GM19099 (cell line): ENCODE data around the gene DLG2.

Source experiments
- POLR2A ChIP-seq: IDR thresholded peaks from 3 replicates; pipeline ENCODE4 v1.6.1; 2011; ENCODE audit warnings: low read depth; ENCODE audit not compliant: insufficient read length; ENCODE audit errors: extremely low read depth

The DLG2 gene

GRCh38 chr11:84455691-84456090 lies 1171.5 kb downstream of the DLG2 start:
- TF ChIP-seq POLR2A: no peak

- no peak for TF ChIP-seq POLR2A
Observed at GRCh38 chr11:84452211-84452610, 1174.9 kb downstream of the DLG2 start.

- no peak for TF ChIP-seq POLR2A
Observed at GRCh38 chr11:84438565-84438964, 1188.6 kb downstream of the DLG2 start.

- no peak for TF ChIP-seq POLR2A
Observed at GRCh38 chr11:84437071-84437980, 1189.8 kb downstream of the DLG2 start.

GRCh38 chr11:84430661-84431060 lies 1196.5 kb downstream of the DLG2 start:
- no peak for TF ChIP-seq POLR2A

GRCh38 chr11:84425673-84426072 lies 1201.5 kb downstream of the DLG2 start:
- no peak for TF ChIP-seq POLR2A

GRCh38 chr11:84420271-84420670 lies 1206.9 kb downstream of the DLG2 start:
- TF ChIP-seq POLR2A: no peak

- no peak for TF ChIP-seq POLR2A
Observed at GRCh38 chr11:84419616-84420015, 1207.5 kb downstream of the DLG2 start.

GRCh38 chr11:84414920-84415319 lies 1212.2 kb downstream of the DLG2 start:
- no peak for TF ChIP-seq POLR2A

GRCh38 chr11:84413549-84413948 lies 1213.6 kb downstream of the DLG2 start:
- TF ChIP-seq POLR2A: no peak

- no peak for TF ChIP-seq POLR2A
Observed at GRCh38 chr11:84412862-84413261, 1214.3 kb downstream of the DLG2 start.

- TF ChIP-seq POLR2A: no peak
Observed at GRCh38 chr11:84408946-84409411, 1218.2 kb downstream of the DLG2 start.

- TF ChIP-seq POLR2A: no peak
Observed at GRCh38 chr11:84407091-84407490, 1220.1 kb downstream of the DLG2 start.

- no peak for TF ChIP-seq POLR2A
Observed at GRCh38 chr11:84398017-84398626, 1229.0 kb downstream of the DLG2 start.

- no peak for TF ChIP-seq POLR2A
Observed at GRCh38 chr11:84396521-84396920, 1230.6 kb downstream of the DLG2 start.
